ENCODE data around the gene IL20RB. TPM values are rescaled to one million over a fixed set of nuclear protein-coding genes. Genes with fewer than 3 reads are reported as not detected.

The IL20RB gene
- total and polyA plus RNA-seq, 2 of the 4 experiments (the other 2 are of a cell fraction) = 0.72 to 0.97 TPM

- WGBS, 2 experiments (ENCODE audit: extremely low coverage in 2 of 2, insufficient read length in 1 of 2) = 17% methylated on average over 1 of the region's 2 CpGs; no CpG with 5 or more reads in 1 of the 2 experiments
- CTCF ChIA-PET = interaction anchor here (1.8 to 2.0 kb wide), 2 partner anchors 58 to 203 kb away, joined by 5 to 12 read pairs; partner anchors contain the start of gene STAG1
- in situ Hi-C loops (cut with MboI; ENCODE audit: low sequenced_read_pairs) = no loop called here
Measured at GRCh38 chr3:136955813-136956212, 2.0 kb upstream of the IL20RB start.

More at GRCh38 chr3:136955813-136956212, 2.0 kb upstream of the IL20RB start:
- no peaks in the 10 kb centered on the region for H3K9me3 ChIP-seq (ENCODE audit: control insufficient read depth, insufficient read depth, low read length)
- peak overlapping the region; percentile 81 for H3K56ac ChIP-seq (ENCODE audit: extremely low read depth, insufficient read depth, low read length)
- peaks cover 13% of the 10 kb centered on the region for H3K9me1 ChIP-seq (ENCODE audit: insufficient read depth, low read length)
- peak overlapping the region; percentile 76; the same call in 1 of the 2 replicates for H3K23ac ChIP-seq (ENCODE audit: low read depth, low read length)
- no peak overlapping the region for H2AK9ac ChIP-seq (replicated peaks; ENCODE audit: low read depth, low read length, poor library complexity)
- peak overlapping the region; percentile 60; the same call in 1 of the 2 replicates for H3K4me2 ChIP-seq (ENCODE audit: low read depth, low read length)
- dilution Hi-C loops (cut with HindIII; ENCODE audit: low sequenced_read_pairs, unreplicated experiment) (no loop called here), intact Hi-C loops (cut with micrococcal nuclease) (loop anchor here (5.0 kb wide), 1 partner anchor 94 kb away; the partner anchor contains the start of gene NCK1)
- H3K79me1 ChIP-seq (ENCODE audit: low read depth in 1 of 2, low read length in 2 of 2) = peaks cover 5 to 27% of the 10 kb centered on the region in 2 experiments
- H3K18ac ChIP-seq (ENCODE audit: low read depth, low read length) = peak overlapping the region; percentile 84; the same call in 1 of the 2 replicates
- no peaks in the 10 kb centered on the region for H3K36me3 ChIP-seq (ENCODE audit: control insufficient read depth, insufficient read depth, low read length)
- H2BK5ac ChIP-seq (ENCODE audit: low read depth, low read length, poor library complexity, severe bottlenecking) = peak overlapping the region; percentile 93
- H2AK5ac ChIP-seq (ENCODE audit: low read depth, low read length) = peak overlapping the region; percentile 73; the same call in 1 of the 2 replicates
- H2AFZ ChIP-seq (replicated peaks; ENCODE audit: low read length, poor library complexity) = no peak overlapping the region
- peak overlapping the region; percentile 86; the same call in 2 of the 3 replicates for H2BK15ac ChIP-seq (ENCODE audit: low read depth, low read length)
- no peaks in the 10 kb centered on the region for H4K20me1 ChIP-seq (ENCODE audit: insufficient read depth, low read length)
- H3K4ac ChIP-seq (ENCODE audit: low read depth, low read length) = peak overlapping the region; percentile 86
- peak overlapping the region; percentile 6 to 82; a peak in 3 of 4 replicates for H4K8ac ChIP-seq (ENCODE audit: low read depth in 2 of 2, low read length in 2 of 2)
- no peak overlapping the region for H3K4me3 ChIP-seq (ENCODE audit: insufficient read depth, low read depth, low read length)
- BruUV-seq (replicated peaks) = no TSS peak
- H2BK120ac ChIP-seq (ENCODE audit: low read depth, low read length) = peak overlapping the region; percentile 91
- peak overlapping the region; percentile 57; the same call in 1 of the 2 replicates for H4K5ac ChIP-seq (ENCODE audit: low read depth, low read length)
- DNase-seq (peak; percentile 96), ATAC-seq (ENCODE audit: low read depth) (peak; percentile 87)
- peak overlapping the region; percentile 83; the same call in 1 of the 2 replicates for H3K14ac ChIP-seq (replicated peaks; ENCODE audit: low read depth, low read length)
- H3K27me3 ChIP-seq (ENCODE audit: control insufficient read depth, insufficient read depth, low read length) = no peaks in the 10 kb centered on the region
- H2BK20ac ChIP-seq (ENCODE audit: low read depth, low read length) = peak overlapping the region; percentile 94
- H3K9ac ChIP-seq (ENCODE audit: low read depth, low read length) = no peak overlapping the region
- H3K4me1 ChIP-seq (ENCODE audit: control insufficient read depth, insufficient read depth, low read length) = peaks cover 24% of the 10 kb centered on the region
- no peak for TF ChIP-seq MAZ (IDR thresholded peaks at IDR 0.05; ENCODE audit: borderline replicate concordance, low read depth, low read length)
- no peak for TF ChIP-seq RAD21 (IDR thresholded peaks at IDR 0.05; ENCODE audit: low read length)
- peak; percentile 66 for TF ChIP-seq RCOR1 (IDR thresholded peaks at IDR 0.05; ENCODE audit: insufficient replicate concordance, low read length)
- TF ChIP-seq NFE2L2 (IDR thresholded peaks at IDR 0.05; ENCODE audit: low read depth, low read length) = no peak
- TF ChIP-seq POLR2A (IDR thresholded peaks at IDR 0.05; ENCODE audit: low read depth, low read length) = no peak
- TF ChIP-seq USF2 (IDR thresholded peaks at IDR 0.05; ENCODE audit: low read depth, low read length) = no peak
- peak; percentile 72 for TF ChIP-seq FOS (IDR thresholded peaks at IDR 0.05; ENCODE audit: low read depth, low read length)
- TF ChIP-seq MXI1 (IDR thresholded peaks at IDR 0.05; ENCODE audit: borderline replicate concordance, low read depth, low read length) = no peak
- TF ChIP-seq CTCF (conservative IDR thresholded peaks at IDR 0.05; ENCODE audit: low read depth, low read length) = no peak
- no peak for TF ChIP-seq RFX5 (IDR thresholded peaks at IDR 0.05; ENCODE audit: low read depth, low read length)
- TF ChIP-seq BHLHE40 (IDR thresholded peaks at IDR 0.05; ENCODE audit: low read depth, low read length) = peak; percentile 46; the same call in 1 of the 2 replicates
- no peak for TF ChIP-seq ELK1 (IDR thresholded peaks at IDR 0.05; ENCODE audit: borderline replicate concordance, low read depth, low read length)
- no peak for TF ChIP-seq SMC3 (IDR thresholded peaks at IDR 0.05; ENCODE audit: low read depth, low read length)
- H3K27ac ChIP-seq (ENCODE audit: insufficient read depth, low read length) = peak overlapping the region; percentile 66; the same call in 1 of the 2 replicates
- POLR2A ChIA-PET (ENCODE audit: unreplicated experiment) = no interaction called here
- peak overlapping the region; percentile 88 for H4K91ac ChIP-seq (ENCODE audit: insufficient read depth, low read depth, low read length)

Measured in IMR-90 (cell line).